Coronary artery (tissue), 2 donors: ENCODE measurements around the gene ZFP57.
"Not testable (repeated sequence)": the region's sequence is repeated elsewhere in the genome, so short reads cannot be mapped to it uniquely, and the experiment has no call there.

ENCODE experiments used
- DNase-seq: peaks from one replicate; pipeline ENCODE4 v3.0.0-alpha.2; 2017; ENCODE audit warnings: low spot score
- H3K27ac ChIP-seq, 2 donors: fragments of 200-600 bp; sonication (generic); one replicate each; pipeline ENCODE4 v1.5.1; 2016 to 2019
- H3K4me3 ChIP-seq: fragments of 200-600 bp; sonication (generic); 2 replicates; pipeline ENCODE4 v1.5.1; 2016; ENCODE audit warnings: mild to moderate bottlenecking, moderate library complexity
- CTCF ChIP-seq: fragments of 200-600 bp; sonication (generic); IDR thresholded peaks from one replicate; pipeline ENCODE4 v1.5.1; 2019; ENCODE audit warnings: antibody characterized with exemption

ZFP57 gene

GRCh38 chr6:29675561-29675960 lies 5.4 kb downstream of the ZFP57 start:
- TF ChIP-seq CTCF = no peak
- no peak for DNase-seq
- H3K4me3 ChIP-seq = no peak overlapping the region
- H3K27ac ChIP-seq = no peak overlapping the region

GRCh38 chr6:29674008-29674407 lies 6.9 kb downstream of the ZFP57 start:
- no peak overlapping the region for H3K4me3 ChIP-seq

GRCh38 chr6:29673161-29673560 lies 7.8 kb downstream of the ZFP57 start:
- no peak for TF ChIP-seq CTCF
- Histone ChIP-seq H3K4me3 (no peak overlapping the region), H3K27ac (no peak overlapping the region)
- DNase-seq = no peak

More at GRCh38 chr6:29674008-29674407, 6.9 kb downstream of the ZFP57 start:
- TF ChIP-seq CTCF = no peak
- H3K27ac ChIP-seq = no peak overlapping the region
- DNase-seq = no peak

- H3K27ac ChIP-seq, DNase-seq, H3K4me3 ChIP-seq: not testable (repeated sequence)
Observed at GRCh38 chr6:29672116-29672515, 8.8 kb downstream of the ZFP57 start.

GRCh38 chr6:29671026-29671425 lies 9.9 kb downstream of the ZFP57 start:
- H3K27ac ChIP-seq = no peak overlapping the region
- no peak for DNase-seq
- H3K4me3 ChIP-seq = no peak overlapping the region
- TF ChIP-seq CTCF = no peak

GRCh38 chr6:29667158-29667557 lies 13.8 kb downstream of the ZFP57 start:
- Histone ChIP-seq H3K27ac (no peak overlapping the region), H3K4me3 (no peak overlapping the region)
- TF ChIP-seq CTCF = no peak
- DNase-seq = no peak

GRCh38 chr6:29666826-29667130 lies 14.2 kb downstream of the ZFP57 start:
- no peak for DNase-seq
- Histone ChIP-seq H3K27ac (no peak overlapping the region), H3K4me3 (no peak overlapping the region)
- TF ChIP-seq CTCF = no peak
